ENCODE results near the gene ATG2B.
"Not testable (repeated sequence)": the region's sequence is repeated elsewhere in the genome, so short reads cannot be mapped to it uniquely, and the experiment has no call there.

The ATG2B gene

GRCh38 chr14:96380735-96381134 lies 17.6 kb upstream of the ATG2B start:
- DNase-seq (ENCODE audit: low read depth) = no peak

GRCh38 chr14:96376093-96376492 lies 13.0 kb upstream of the ATG2B start:
- no peak for DNase-seq (ENCODE audit: low read depth)

- no peak for DNase-seq (ENCODE audit: low read depth)
Observed at GRCh38 chr14:96373538-96373937, 10.4 kb upstream of the ATG2B start.

GRCh38 chr14:96370528-96370927 lies 7.4 kb upstream of the ATG2B start:
- DNase-seq (ENCODE audit: low read depth) = no peak

- no peak for DNase-seq (ENCODE audit: low read depth)
Observed at GRCh38 chr14:96368534-96368933, 5.4 kb upstream of the ATG2B start.

GRCh38 chr14:96364962-96365361 lies 1.8 kb upstream of the ATG2B start:
- DNase-seq (ENCODE audit: low read depth) = no peak

- no peak for DNase-seq (ENCODE audit: low read depth)
Observed at GRCh38 chr14:96363751-96364336, 703 bp upstream of the ATG2B start.

- DNase-seq (ENCODE audit: low read depth) = no peak
Observed at GRCh38 chr14:96362071-96362964, 823 bp downstream of the ATG2B start.

- DNase-seq (ENCODE audit: low read depth) = no peak
Observed at GRCh38 chr14:96359959-96360358, 3.2 kb downstream of the ATG2B start.

- DNase-seq (ENCODE audit: low read depth) = no peak
Observed at GRCh38 chr14:96357216-96357615, 5.9 kb downstream of the ATG2B start.

GRCh38 chr14:96354246-96354645 lies 8.9 kb downstream of the ATG2B start:
- no peak for DNase-seq (ENCODE audit: low read depth)

- no peak for DNase-seq (ENCODE audit: low read depth)
Observed at GRCh38 chr14:96352708-96353107, 10.4 kb downstream of the ATG2B start.

GRCh38 chr14:96351986-96352385 lies 11.2 kb downstream of the ATG2B start:
- no peak for DNase-seq (ENCODE audit: low read depth)

GRCh38 chr14:96349286-96350075 lies 13.7 kb downstream of the ATG2B start:
- DNase-seq (ENCODE audit: low read depth) = no peak

- not testable (repeated sequence) for DNase-seq (ENCODE audit: low read depth)
Observed at GRCh38 chr14:96347957-96348356, 15.2 kb downstream of the ATG2B start.

GRCh38 chr14:96345669-96346068 lies 17.5 kb downstream of the ATG2B start:
- DNase-seq (ENCODE audit: low read depth) = no peak

- DNase-seq (ENCODE audit: low read depth) = no peak
Observed at GRCh38 chr14:96341323-96341722, 21.8 kb downstream of the ATG2B start.

- no peak for DNase-seq (ENCODE audit: low read depth)
Observed at GRCh38 chr14:96338551-96338950, 24.6 kb downstream of the ATG2B start.

GRCh38 chr14:96324219-96324618 lies 38.9 kb downstream of the ATG2B start:
- DNase-seq (ENCODE audit: low read depth) = no peak

GRCh38 chr14:96320605-96321004 lies 42.5 kb downstream of the ATG2B start:
- DNase-seq (ENCODE audit: low read depth) = no peak

- no peak for DNase-seq (ENCODE audit: low read depth)
Observed at GRCh38 chr14:96318836-96319235, 44.3 kb downstream of the ATG2B start.

- DNase-seq (ENCODE audit: low read depth) = no peak
Observed at GRCh38 chr14:96316087-96316486, 47.1 kb downstream of the ATG2B start.

GRCh38 chr14:96310906-96311305 lies 52.2 kb downstream of the ATG2B start:
- no peak for DNase-seq (ENCODE audit: low read depth)

Measured in HS-5 (cell line).